ENCODE results near the gene RAE1. TPM values are rescaled to one million over a fixed set of nuclear protein-coding genes. Genes with fewer than 3 reads are reported as not detected.

RAE1 gene
- total RNA-seq, 1 experiment from 2014 or later: 46.3 TPM

- ChIA-PET RAD21 (ENCODE audit: low non-redundant PET in 1 of 2, low total read pairs in 2 of 2, uncharacterized antibody in 2 of 2, unreplicated experiment in 2 of 2) (no interaction called here), CTCF (interaction anchor here (1.0 kb wide), 1 partner anchor 10 kb away, joined by 5 read pairs; no protein-coding TSS in a partner anchor)
- H3K4me1 ChIP-seq (ENCODE audit: control insufficient read depth in 1 of 2, insufficient read depth in 2 of 2, low read length in 2 of 2): peaks cover 21 to 31% of the 10 kb centered on the region in 2 experiments
These were observed 28.6 kb upstream of the RAE1 start for GRCh38 chr20:57322476-57322875.

More at GRCh38 chr20:57322476-57322875, 28.6 kb upstream of the RAE1 start:
- TF ChIP-seq FOSL1 (IDR thresholded peaks at IDR 0.05; ENCODE audit: low read depth) (no peak), CEBPB (IDR thresholded peaks at IDR 0.05; ENCODE audit: low read depth) (no peak), POLR2A (IDR thresholded peaks at IDR 0.05; ENCODE audit: borderline replicate concordance, extremely low read depth, insufficient read depth, insufficient read length) (no peak), TCF7L2 (IDR thresholded peaks at IDR 0.05; ENCODE audit: borderline replicate concordance, extremely low read depth, insufficient read depth, insufficient read length) (no peak), POLR2AphosphoS5 (IDR thresholded peaks at IDR 0.05; ENCODE audit: low read depth, low read length) (no peak), YY1 (IDR thresholded peaks at IDR 0.05; ENCODE audit: extremely low read depth, insufficient replicate concordance, low read depth, low read length) (no peak), MAX (IDR thresholded peaks at IDR 0.05) (no peak), SP1 (IDR thresholded peaks at IDR 0.05; ENCODE audit: low read depth) (no peak), CTCF (IDR thresholded peaks at IDR 0.05 in 2 of 3, conservative IDR thresholded peaks at IDR 0.05 in 1 of 3; ENCODE audit: borderline replicate concordance in 1 of 3, insufficient read depth in 1 of 3, low read depth in 2 of 3, low read length in 2 of 3) (no peak), EGR1 (IDR thresholded peaks at IDR 0.05; ENCODE audit: low read depth) (no peak)
- no peak overlapping the region for H2AFZ ChIP-seq (ENCODE audit: low read depth, low read length, poor library complexity, severe bottlenecking)
- no peak overlapping the region for H3K4me3 ChIP-seq (replicated peaks in 1 of 2; ENCODE audit: low read depth in 1 of 2, low read length in 2 of 2)
- H3K4me2 ChIP-seq (ENCODE audit: low read length): peak overlapping the region; percentile 61; the same call in 1 of the 2 replicates
- ATAC-seq: no peak
- no peaks in the 10 kb centered on the region for H3K9me2 ChIP-seq (ENCODE audit: insufficient read depth)
- intact Hi-C loops (cut with micrococcal nuclease): no loop called here
- no peaks in the 10 kb centered on the region for H3K79me2 ChIP-seq (ENCODE audit: insufficient read depth, low read length)
- H3K9ac ChIP-seq (ENCODE audit: low read length): no peak overlapping the region
- H3K9me3 ChIP-seq (ENCODE audit: control insufficient read depth in 1 of 2, insufficient read depth in 1 of 2, low read depth in 1 of 2, low read length in 2 of 2): no peaks in the 10 kb centered on the region
- no peaks in the 10 kb centered on the region for H4K20me1 ChIP-seq (ENCODE audit: insufficient read depth)
- H3K27ac ChIP-seq (ENCODE audit: low read depth, low read length): no peak overlapping the region
- H3K36me3 ChIP-seq (ENCODE audit: control insufficient read depth in 1 of 2, insufficient read depth in 2 of 2, low read length in 2 of 2): no peaks in the 10 kb centered on the region
- BruUV-seq (replicated peaks): no TSS peak
- H3K27me3 ChIP-seq (ENCODE audit: insufficient read depth, low read length): no peaks in the 10 kb centered on the region; the same call in 1 of the 2 replicates
- DNase-seq (ENCODE audit: low read depth, low spot score): no peak
- POLR2A ChIA-PET: interaction anchor here (1.1 kb wide), 1 partner anchor 10 kb away, joined by 3 read pairs; no protein-coding TSS in a partner anchor

All from HCT116 (cell line).